ENCODE measurements around the gene GDI2.

The GDI2 gene

DNA sequence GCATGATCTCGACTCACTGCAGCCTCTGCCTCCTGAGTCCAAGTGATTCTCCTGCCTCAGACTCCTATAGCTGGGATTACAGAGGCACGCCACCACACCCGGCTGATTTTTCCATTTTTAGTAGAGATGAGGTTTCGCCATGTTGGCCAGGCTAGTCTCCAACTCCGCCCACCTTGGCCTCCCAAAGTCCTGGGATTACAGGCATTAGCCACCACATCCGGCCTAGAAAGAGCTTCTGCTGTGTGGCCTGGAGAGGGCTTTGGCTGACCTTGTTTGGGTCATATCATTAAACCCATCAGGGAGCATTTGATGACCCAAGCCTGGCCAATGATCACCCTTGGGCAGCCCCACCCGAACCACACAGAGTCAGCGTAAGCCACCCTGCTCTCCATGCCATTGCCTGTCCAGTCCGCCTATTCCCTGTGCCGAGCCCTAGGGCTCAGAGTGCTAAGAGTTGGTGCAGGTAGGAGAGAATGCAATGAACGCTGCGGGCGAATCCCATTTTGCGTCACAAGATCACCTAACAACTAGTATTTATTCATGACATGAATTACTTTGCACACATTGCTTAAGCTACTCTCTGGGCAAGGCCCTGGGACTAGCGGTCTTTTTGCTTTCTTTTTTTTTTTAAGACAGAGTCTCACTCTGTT lies 22.3 kb upstream of the GDI2 start:
- Histone ChIP-seq H3K9ac (ENCODE audit: low read length) (no peak overlapping the region), H3K9me3 (ENCODE audit: low read length) (no peaks in the 10 kb centered on the region), H3F3A (ENCODE audit: insufficient read depth, low read length) (no peaks in the 10 kb centered on the region), H4K20me1 (ENCODE audit: insufficient read depth, low read length) (no peaks in the 10 kb centered on the region), H3K27ac (ENCODE audit: low read depth, low read length, poor library complexity, severe bottlenecking) (no peak overlapping the region), H3K4me2 (ENCODE audit: low read length) (no peak overlapping the region), H3K36me3 (ENCODE audit: insufficient read depth, low read length) (no peaks in the 10 kb centered on the region; the same call in 1 of the 2 replicates), H3K4me1 (ENCODE audit: insufficient read depth, low read length, severe bottlenecking) (peaks cover 11% of the 10 kb centered on the region), H2AFZ (ENCODE audit: low read length) (no peak overlapping the region), H3K4me3 (ENCODE audit: low read depth, low read length, poor library complexity, severe bottlenecking) (no peak overlapping the region), H3K9me2 (ENCODE audit: low read depth, low read length) (no peaks in the 10 kb centered on the region), H3K27me3 (ENCODE audit: insufficient read depth, low read length) (no peaks in the 10 kb centered on the region), H3K79me2 (ENCODE audit: insufficient read depth, low read length) (no peaks in the 10 kb centered on the region)
- no peak for TF ChIP-seq EZH2 (IDR thresholded peaks at IDR 0.05; ENCODE audit: borderline replicate concordance, low read length)

GRCh38 chr10:5833814-5834213 lies 20.6 kb upstream of the GDI2 start:
- no peaks in the 10 kb centered on the region for H3F3A ChIP-seq (ENCODE audit: insufficient read depth, low read length)
- no peak overlapping the region for H3K4me3 ChIP-seq (ENCODE audit: low read depth, low read length, poor library complexity, severe bottlenecking)
- H4K20me1 ChIP-seq (ENCODE audit: insufficient read depth, low read length), result no peaks in the 10 kb centered on the region
- no peak overlapping the region for H3K4me2 ChIP-seq (ENCODE audit: low read length)
- no peaks in the 10 kb centered on the region; the same call in 1 of the 2 replicates for H3K36me3 ChIP-seq (ENCODE audit: insufficient read depth, low read length)
- no peaks in the 10 kb centered on the region for H3K79me2 ChIP-seq (ENCODE audit: insufficient read depth, low read length)
- no peak for TF ChIP-seq EZH2 (IDR thresholded peaks at IDR 0.05; ENCODE audit: borderline replicate concordance, low read length)
- no peaks in the 10 kb centered on the region for H3K9me2 ChIP-seq (ENCODE audit: low read depth, low read length)
- H2AFZ ChIP-seq (ENCODE audit: low read length), result no peak overlapping the region
- H3K4me1 ChIP-seq (ENCODE audit: insufficient read depth, low read length, severe bottlenecking), result no peaks in the 10 kb centered on the region
- H3K9me3 ChIP-seq (ENCODE audit: low read length), result no peaks in the 10 kb centered on the region
- no peak overlapping the region for H3K27ac ChIP-seq (ENCODE audit: low read depth, low read length, poor library complexity, severe bottlenecking)
- no peaks in the 10 kb centered on the region for H3K27me3 ChIP-seq (ENCODE audit: insufficient read depth, low read length)
- no peak overlapping the region for H3K9ac ChIP-seq (ENCODE audit: low read length)

DNA sequence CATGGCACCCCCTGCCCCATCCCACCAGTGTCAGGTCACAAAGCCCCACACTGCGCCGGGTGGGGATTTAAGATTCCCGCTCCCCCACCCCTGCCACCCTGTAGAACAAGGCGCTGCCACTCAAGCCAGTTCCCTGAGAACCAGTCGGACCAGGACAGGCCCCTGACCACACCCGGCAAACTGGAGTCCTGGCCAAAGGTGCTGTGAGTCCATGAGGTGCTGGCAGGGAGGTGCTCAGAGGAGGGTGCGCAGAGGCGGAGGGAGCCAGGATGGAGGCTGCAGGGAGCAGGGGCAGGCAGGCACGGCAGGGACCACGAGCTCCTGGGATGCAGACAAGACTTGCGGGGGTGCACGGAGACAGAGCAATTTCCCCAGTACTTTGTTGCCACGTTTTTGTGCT lies 19.7 kb upstream of the GDI2 start:
- no peaks in the 10 kb centered on the region for H3K79me2 ChIP-seq (ENCODE audit: insufficient read depth, low read length)
- no peaks in the 10 kb centered on the region for H3F3A ChIP-seq (ENCODE audit: insufficient read depth, low read length)
- no peak overlapping the region for H2AFZ ChIP-seq (ENCODE audit: low read length)
- no peaks in the 10 kb centered on the region for H3K9me3 ChIP-seq (ENCODE audit: low read length)
- no peak overlapping the region for H3K4me3 ChIP-seq (ENCODE audit: low read depth, low read length, poor library complexity, severe bottlenecking)
- TF ChIP-seq, protein P1, sequence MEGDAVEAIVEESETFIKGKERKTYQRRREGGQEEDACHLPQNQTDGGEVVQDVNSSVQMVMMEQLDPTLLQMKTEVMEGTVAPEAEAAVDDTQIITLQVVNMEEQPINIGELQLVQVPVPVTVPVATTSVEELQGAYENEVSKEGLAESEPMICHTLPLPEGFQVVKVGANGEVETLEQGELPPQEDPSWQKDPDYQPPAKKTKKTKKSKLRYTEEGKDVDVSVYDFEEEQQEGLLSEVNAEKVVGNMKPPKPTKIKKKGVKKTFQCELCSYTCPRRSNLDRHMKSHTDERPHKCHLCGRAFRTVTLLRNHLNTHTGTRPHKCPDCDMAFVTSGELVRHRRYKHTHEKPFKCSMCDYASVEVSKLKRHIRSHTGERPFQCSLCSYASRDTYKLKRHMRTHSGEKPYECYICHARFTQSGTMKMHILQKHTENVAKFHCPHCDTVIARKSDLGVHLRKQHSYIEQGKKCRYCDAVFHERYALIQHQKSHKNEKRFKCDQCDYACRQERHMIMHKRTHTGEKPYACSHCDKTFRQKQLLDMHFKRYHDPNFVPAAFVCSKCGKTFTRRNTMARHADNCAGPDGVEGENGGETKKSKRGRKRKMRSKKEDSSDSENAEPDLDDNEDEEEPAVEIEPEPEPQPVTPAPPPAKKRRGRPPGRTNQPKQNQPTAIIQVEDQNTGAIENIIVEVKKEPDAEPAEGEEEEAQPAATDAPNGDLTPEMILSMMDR (IDR thresholded peaks at IDR 0.05; ENCODE audit: low read length), result no peak
- H3K27ac ChIP-seq (ENCODE audit: low read depth, low read length, poor library complexity, severe bottlenecking), result no peak overlapping the region
- H3K27me3 ChIP-seq (ENCODE audit: insufficient read depth, low read length), result no peaks in the 10 kb centered on the region
- no peaks in the 10 kb centered on the region for H4K20me1 ChIP-seq (ENCODE audit: insufficient read depth, low read length)
- H3K9me2 ChIP-seq (ENCODE audit: low read depth, low read length), result no peaks in the 10 kb centered on the region
- H3K4me2 ChIP-seq (ENCODE audit: low read length), result no peak overlapping the region
- H3K9ac ChIP-seq (ENCODE audit: low read length), result no peak overlapping the region
- no peaks in the 10 kb centered on the region for H3K4me1 ChIP-seq (ENCODE audit: insufficient read depth, low read length, severe bottlenecking)
- H3K36me3 ChIP-seq (ENCODE audit: insufficient read depth, low read length), result no peaks in the 10 kb centered on the region; the same call in 1 of the 2 replicates

- no peak for TF ChIP-seq EZH2 (IDR thresholded peaks at IDR 0.05; ENCODE audit: borderline replicate concordance, low read length)
- TF ChIP-seq, protein P1 (IDR thresholded peaks at IDR 0.05; ENCODE audit: low read length), result no peak
- Histone ChIP-seq H3K9me3 (ENCODE audit: low read length) (no peaks in the 10 kb centered on the region), H3K27ac (ENCODE audit: low read depth, low read length, poor library complexity, severe bottlenecking) (no peak overlapping the region), H3K9me2 (ENCODE audit: low read depth, low read length) (no peaks in the 10 kb centered on the region), H3K36me3 (ENCODE audit: insufficient read depth, low read length) (no peaks in the 10 kb centered on the region; the same call in 1 of the 2 replicates), H4K20me1 (ENCODE audit: insufficient read depth, low read length) (no peaks in the 10 kb centered on the region), H3K4me1 (ENCODE audit: insufficient read depth, low read length, severe bottlenecking) (no peaks in the 10 kb centered on the region), H3K4me2 (ENCODE audit: low read length) (no peak overlapping the region), H3K27me3 (ENCODE audit: insufficient read depth, low read length) (no peaks in the 10 kb centered on the region), H3K79me2 (ENCODE audit: insufficient read depth, low read length) (no peaks in the 10 kb centered on the region), H3K9ac (ENCODE audit: low read length) (no peak overlapping the region), H3K4me3 (ENCODE audit: low read depth, low read length, poor library complexity, severe bottlenecking) (no peak overlapping the region), H3F3A (ENCODE audit: insufficient read depth, low read length) (no peaks in the 10 kb centered on the region), H2AFZ (ENCODE audit: low read length) (no peak overlapping the region)
Observed at GRCh38 chr10:5831446-5831782, 18.2 kb upstream of the GDI2 start.
